ENCODE data around the gene TAPBP. TPM values are rescaled to one million over a fixed set of nuclear protein-coding genes. Genes with fewer than 3 reads are reported as not detected.

Gene TAPBP
- total RNA-seq, 4 donors from 2014 or later: 69.8 to 150 (median 86.6) TPM

- Histone ChIP-seq H3K4me1 (peaks cover 63 to 89% (median 80%) of the 10 kb centered on the region in 4 donors), H3K4me3 (no peak overlapping the region), H3K27ac (replicated peaks in 1 of 4) (peak overlapping the region in 1 of 4 donors; percentile 18), H3K27me3 (no peaks in the 10 kb centered on the region), H3K9me3 (no peaks in the 10 kb centered on the region), H3K36me3 (peaks cover 18 to 53% (median 41%) of the 10 kb centered on the region in 4 donors)
- WGBS: 56% methylated on average over 13 of the region's 14 CpGs
- no peak for TF ChIP-seq POLR2AphosphoS5 (IDR thresholded peaks at IDR 0.05)
- no peak for TF ChIP-seq POLR2A (IDR thresholded peaks at IDR 0.05; ENCODE audit: low read depth)
- no peak for TF ChIP-seq EP300 (IDR thresholded peaks at IDR 0.05)
- no peak for TF ChIP-seq CTCF (IDR thresholded peaks at IDR 0.05)
- no peak for DNase-seq (ENCODE audit: extremely low spot score)
- intact Hi-C loops (cut with DNase I): loop anchor here (5.0 kb wide), 1 partner anchor 38 kb away; the partner anchor contains the start of gene TAPBP
These were observed 39.7 kb downstream of the TAPBP start for GRCh38 chr6:33273924-33274902.

- Histone ChIP-seq H3K9me3 (no peaks in the 10 kb centered on the region), H3K27ac (replicated peaks in 1 of 4) (peak overlapping the region; percentile 87 to 96 (median 90)), H3K4me1 (peaks cover 63 to 80% (median 71%) of the 10 kb centered on the region in 4 donors), H3K27me3 (no peaks in the 10 kb centered on the region), H3K4me3 (peak overlapping the region; percentile 69 to 92 (median 72)), H3K36me3 (peaks cover 27 to 53% (median 38%) of the 10 kb centered on the region in 4 donors)
- intact Hi-C loops (cut with DNase I): loop anchor here (5.0 kb wide), 1 partner anchor 39 kb away; the partner anchor contains the start of gene TAPBP
- no peak for DNase-seq (ENCODE audit: extremely low spot score)
- WGBS: 62% methylated on average over 11 of the region's 11 CpGs
- TF ChIP-seq POLR2A (IDR thresholded peaks at IDR 0.05; ENCODE audit: low read depth): no peak
These were observed 40.6 kb downstream of the TAPBP start for GRCh38 chr6:33273129-33273923.

- intact Hi-C loops (cut with DNase I): loop anchor here (5.0 kb wide), 1 partner anchor 40 kb away; the partner anchor contains the start of gene TAPBP
- peaks cover 54 to 71% (median 63%) of the 10 kb centered on the region in 4 donors for H3K4me1 ChIP-seq
- DNase-seq (ENCODE audit: extremely low spot score): no peak
- H3K9me3 ChIP-seq: no peaks in the 10 kb centered on the region
- peak overlapping the region; percentile 87 to 96 (median 90) for H3K27ac ChIP-seq (replicated peaks in 1 of 4)
- H3K36me3 ChIP-seq: peaks cover 35 to 57% (median 46%) of the 10 kb centered on the region in 4 donors
- 17% methylated on average over 16 of the region's 22 CpGs for WGBS
- H3K4me3 ChIP-seq: peak overlapping the region; percentile 69 to 92 (median 72)
- TF ChIP-seq EP300 (IDR thresholded peaks at IDR 0.05) (no peak), POLR2AphosphoS5 (IDR thresholded peaks at IDR 0.05) (no peak), CTCF (IDR thresholded peaks at IDR 0.05) (no peak), POLR2A (IDR thresholded peaks at IDR 0.05; ENCODE audit: low read depth) (no peak)
- H3K27me3 ChIP-seq: no peaks in the 10 kb centered on the region
These were observed 41.4 kb downstream of the TAPBP start for GRCh38 chr6:33272275-33273128.

- peak; percentile 99 for DNase-seq (ENCODE audit: extremely low spot score)
- Histone ChIP-seq H3K4me1 (peaks cover 50 to 65% (median 58%) of the 10 kb centered on the region in 4 donors), H3K27ac (replicated peaks in 1 of 4) (peak within 1 kb of the TSS; percentile 87 to 96 (median 90)), H3K36me3 (peaks cover 44 to 65% (median 54%) of the 10 kb centered on the region in 4 donors), H3K4me3 (peak within 1 kb of the TSS; percentile 69 to 92 (median 72)), H3K27me3 (no peaks in the 10 kb centered on the region), H3K9me3 (no peaks in the 10 kb centered on the region)
- intact Hi-C loops (cut with DNase I): loop anchor here (5.0 kb wide), 1 partner anchor 41 kb away; the partner anchor contains the start of gene TAPBP
- WGBS: under 1% methylated on average over 44 of the region's 48 CpGs
- no peak for TF ChIP-seq EP300 (IDR thresholded peaks at IDR 0.05)
- TF ChIP-seq POLR2A (IDR thresholded peaks at IDR 0.05; ENCODE audit: low read depth): peak; percentile 97
- no peak for TF ChIP-seq CTCF (IDR thresholded peaks at IDR 0.05)
- peak; percentile 98 to 100 for TF ChIP-seq POLR2AphosphoS5 (IDR thresholded peaks at IDR 0.05)
These were observed 42.2 kb downstream of the TAPBP start, which contains the start of the genes RPS18 and VPS52 for GRCh38 chr6:33271468-33272274. Gene RPS18, plus strand, starts transcription at chr6:33272075. Its CDS starts 45 bp downstream, at chr6:33272120. Gene VPS52, minus strand, starts transcription at chr6:33271876. Its CDS starts 201 bp downstream, at chr6:33271675.
